ENCODE measurements around the gene SUZ12. TPM values are rescaled to one million over a fixed set of nuclear protein-coding genes. Genes with fewer than 3 reads are reported as not detected.

The SUZ12 gene
- total RNA-seq, 2 experiments from 2014 or later: 27.8 to 68.2 TPM

DNA sequence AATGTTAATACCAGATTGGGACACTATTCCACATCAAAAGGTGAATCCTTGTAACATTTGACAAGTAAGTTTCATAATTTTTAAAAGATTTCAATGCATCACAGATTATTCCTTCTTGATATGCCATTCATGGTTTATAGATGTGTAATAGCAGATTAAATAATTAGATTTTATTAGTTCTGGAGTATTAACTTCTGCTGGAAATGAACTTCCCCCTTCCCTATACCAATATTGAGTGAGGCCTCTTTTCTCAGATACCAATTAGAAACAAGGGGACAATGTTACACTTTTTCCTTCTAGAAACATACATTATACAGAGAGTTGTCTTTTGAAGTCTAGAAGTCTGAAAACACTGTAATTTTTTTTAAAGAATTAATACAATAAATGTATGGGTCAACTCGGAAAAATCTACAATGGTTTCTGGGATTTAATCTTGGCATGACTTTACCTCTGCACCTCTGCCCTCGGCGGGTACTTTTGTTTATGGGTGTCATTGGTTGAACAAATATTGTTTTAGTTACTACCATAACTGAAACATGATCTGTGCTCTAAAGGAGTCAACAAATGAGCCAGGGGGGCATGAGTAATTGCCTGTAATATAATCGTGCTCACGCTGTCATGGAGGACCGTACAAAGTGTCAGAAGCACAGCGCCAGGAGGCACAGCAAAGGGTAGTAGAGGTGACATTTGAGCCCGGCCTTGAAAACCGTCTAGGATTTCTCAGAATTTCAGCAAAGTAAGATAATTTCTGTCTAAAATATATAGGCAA, 78.6 kb downstream of the SUZ12 start:
- CTCF ChIA-PET (ENCODE audit: unreplicated experiment): no interaction called here
- H4K20me1 ChIP-seq (ENCODE audit: insufficient read depth, low read length): no peaks in the 10 kb centered on the region
- POLR2A ChIA-PET: no interaction called here

DNA sequence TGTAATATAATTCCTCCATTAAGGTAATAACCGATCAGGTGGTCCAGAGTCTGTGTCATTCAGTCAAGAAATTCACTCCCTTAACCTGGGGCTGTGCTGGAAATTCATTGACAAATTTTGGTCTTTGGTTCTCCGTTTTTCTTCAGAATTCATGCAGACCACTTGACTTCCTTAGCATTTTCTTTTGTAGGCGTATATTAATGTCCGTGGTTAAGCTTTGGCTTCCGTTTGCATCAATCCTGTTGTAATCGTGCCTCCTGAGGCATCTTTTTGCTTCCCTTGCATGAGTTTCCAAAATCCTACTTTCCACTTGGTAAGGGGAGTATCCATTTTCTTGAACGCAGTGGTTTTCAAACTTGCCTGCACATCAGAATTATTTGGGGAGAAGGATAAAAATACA, 79.4 kb downstream of the SUZ12 start:
- no peak for DNase-seq (ENCODE audit: low spot score)
- Histone ChIP-seq H4K20me1 (ENCODE audit: insufficient read depth, low read length) (no peaks in the 10 kb centered on the region), H3K9me3 (ENCODE audit: low read length) (no peaks in the 10 kb centered on the region), H3K79me2 (ENCODE audit: insufficient read depth, low read depth, low read length) (peaks cover 26% of the 10 kb centered on the region; the same call in 1 of the 2 replicates), H3K4me2 (ENCODE audit: low read length) (no peak overlapping the region), H3K27ac (ENCODE audit: low read depth, low read length, poor library complexity, severe bottlenecking) (no peak overlapping the region), H3K9me2 (ENCODE audit: insufficient read depth, low read length) (no peaks in the 10 kb centered on the region), H2AFZ (ENCODE audit: low read length) (no peak overlapping the region), H3K36me3 (ENCODE audit: insufficient read depth, low read length) (peaks cover 10% of the 10 kb centered on the region), H3K4me1 (ENCODE audit: insufficient read depth, low read length, poor library complexity, severe bottlenecking) (no peaks in the 10 kb centered on the region), H3K4me3 (ENCODE audit: low read depth, low read length, poor library complexity, severe bottlenecking) (no peak overlapping the region)
- intact Hi-C loops (cut with micrococcal nuclease; ENCODE audit: unreplicated experiment): no loop called here
- ChIA-PET CTCF (ENCODE audit: unreplicated experiment) (no interaction called here), POLR2A (no interaction called here)
- no TSS peak for BruUV-seq (replicated peaks)
- TF ChIP-seq, protein P1, sequence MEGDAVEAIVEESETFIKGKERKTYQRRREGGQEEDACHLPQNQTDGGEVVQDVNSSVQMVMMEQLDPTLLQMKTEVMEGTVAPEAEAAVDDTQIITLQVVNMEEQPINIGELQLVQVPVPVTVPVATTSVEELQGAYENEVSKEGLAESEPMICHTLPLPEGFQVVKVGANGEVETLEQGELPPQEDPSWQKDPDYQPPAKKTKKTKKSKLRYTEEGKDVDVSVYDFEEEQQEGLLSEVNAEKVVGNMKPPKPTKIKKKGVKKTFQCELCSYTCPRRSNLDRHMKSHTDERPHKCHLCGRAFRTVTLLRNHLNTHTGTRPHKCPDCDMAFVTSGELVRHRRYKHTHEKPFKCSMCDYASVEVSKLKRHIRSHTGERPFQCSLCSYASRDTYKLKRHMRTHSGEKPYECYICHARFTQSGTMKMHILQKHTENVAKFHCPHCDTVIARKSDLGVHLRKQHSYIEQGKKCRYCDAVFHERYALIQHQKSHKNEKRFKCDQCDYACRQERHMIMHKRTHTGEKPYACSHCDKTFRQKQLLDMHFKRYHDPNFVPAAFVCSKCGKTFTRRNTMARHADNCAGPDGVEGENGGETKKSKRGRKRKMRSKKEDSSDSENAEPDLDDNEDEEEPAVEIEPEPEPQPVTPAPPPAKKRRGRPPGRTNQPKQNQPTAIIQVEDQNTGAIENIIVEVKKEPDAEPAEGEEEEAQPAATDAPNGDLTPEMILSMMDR (conservative IDR thresholded peaks at IDR 0.05; ENCODE audit: low read length): no peak
- no peak for TF ChIP-seq EZH2phosphoT487 (IDR thresholded peaks at IDR 0.05; ENCODE audit: borderline replicate concordance, low read depth, low read length)

More for the DNA sequence above, 78.6 kb downstream of the SUZ12 start:
- Histone ChIP-seq H3K36me3 (ENCODE audit: insufficient read depth, low read length) (peaks cover 9% of the 10 kb centered on the region), H3K4me2 (ENCODE audit: low read length) (no peak overlapping the region), H3K9me3 (ENCODE audit: low read length) (no peaks in the 10 kb centered on the region), H2AFZ (ENCODE audit: low read length) (no peak overlapping the region), H3K27ac (ENCODE audit: low read depth, low read length, poor library complexity, severe bottlenecking) (no peak overlapping the region), H3K4me1 (ENCODE audit: insufficient read depth, low read length, poor library complexity, severe bottlenecking) (no peaks in the 10 kb centered on the region), H3K4me3 (ENCODE audit: low read depth, low read length, poor library complexity, severe bottlenecking) (no peak overlapping the region), H3K79me2 (ENCODE audit: insufficient read depth, low read depth, low read length) (peaks cover 26% of the 10 kb centered on the region; the same call in 1 of the 2 replicates), H3K9me2 (ENCODE audit: insufficient read depth, low read length) (no peaks in the 10 kb centered on the region)
- no peak for DNase-seq (ENCODE audit: low spot score)
- intact Hi-C loops (cut with micrococcal nuclease; ENCODE audit: unreplicated experiment): no loop called here
- no peak for TF ChIP-seq EZH2phosphoT487 (IDR thresholded peaks at IDR 0.05; ENCODE audit: borderline replicate concordance, low read depth, low read length)
- TF ChIP-seq, protein P1 (conservative IDR thresholded peaks at IDR 0.05; ENCODE audit: low read length): no peak
- no TSS peak for BruUV-seq (replicated peaks)

DNA sequence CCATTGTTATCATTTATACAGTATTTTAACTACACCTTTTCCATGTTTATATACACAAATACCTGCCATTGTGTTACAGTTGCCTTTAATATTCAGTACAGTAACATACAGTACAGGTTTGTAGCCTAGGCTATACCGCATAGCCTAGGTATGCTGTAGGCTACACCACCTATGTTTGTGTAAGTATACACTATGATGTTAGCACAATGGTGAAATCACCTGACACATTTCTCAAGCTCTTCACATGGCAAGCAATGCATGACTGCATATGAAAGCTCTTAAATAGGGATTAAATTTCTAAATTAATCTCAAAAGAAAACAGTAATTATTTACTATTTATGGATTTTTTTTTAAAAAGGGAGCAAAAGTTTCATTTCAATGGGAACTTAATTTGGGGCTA, 82.4 kb downstream of the SUZ12 start:
- H3K36me3 ChIP-seq (ENCODE audit: insufficient read depth, low read length): peaks cover 15% of the 10 kb centered on the region
- H3K9me3 ChIP-seq (ENCODE audit: low read length): no peaks in the 10 kb centered on the region
- intact Hi-C loops (cut with micrococcal nuclease; ENCODE audit: unreplicated experiment): no loop called here
- ChIA-PET CTCF (ENCODE audit: unreplicated experiment) (no interaction called here), POLR2A (interaction anchor here (0.8 to 1.5 kb wide), 2 partner anchors 9 to 11 kb away, joined by 3 read pairs; no protein-coding TSS in a partner anchor)
- H3K79me2 ChIP-seq (ENCODE audit: insufficient read depth, low read depth, low read length): 0 out of 2 replicates have a peak, but pooled peaks cover 12% of the 10 kb centered on the region
- no peak overlapping the region for H3K27ac ChIP-seq (ENCODE audit: low read depth, low read length, poor library complexity, severe bottlenecking)
- DNase-seq (ENCODE audit: low spot score): no peak
- TF ChIP-seq, protein P1 (conservative IDR thresholded peaks at IDR 0.05; ENCODE audit: low read length): no peak
- TF ChIP-seq EZH2phosphoT487 (IDR thresholded peaks at IDR 0.05; ENCODE audit: borderline replicate concordance, low read depth, low read length): no peak
- H3K4me3 ChIP-seq (ENCODE audit: low read depth, low read length, poor library complexity, severe bottlenecking): no peak overlapping the region
- H3K9me2 ChIP-seq (ENCODE audit: insufficient read depth, low read length): no peaks in the 10 kb centered on the region
- no peak overlapping the region for H3K4me2 ChIP-seq (ENCODE audit: low read length)
- H3K4me1 ChIP-seq (ENCODE audit: insufficient read depth, low read length, poor library complexity, severe bottlenecking): no peaks in the 10 kb centered on the region
- no peaks in the 10 kb centered on the region for H4K20me1 ChIP-seq (ENCODE audit: insufficient read depth, low read length)
- no peak overlapping the region for H2AFZ ChIP-seq (ENCODE audit: low read length)
- no TSS peak for BruUV-seq (replicated peaks)

All from OCI-LY7 (cell line).